ENCODE measurements around the gene AMER3.

DNA sequence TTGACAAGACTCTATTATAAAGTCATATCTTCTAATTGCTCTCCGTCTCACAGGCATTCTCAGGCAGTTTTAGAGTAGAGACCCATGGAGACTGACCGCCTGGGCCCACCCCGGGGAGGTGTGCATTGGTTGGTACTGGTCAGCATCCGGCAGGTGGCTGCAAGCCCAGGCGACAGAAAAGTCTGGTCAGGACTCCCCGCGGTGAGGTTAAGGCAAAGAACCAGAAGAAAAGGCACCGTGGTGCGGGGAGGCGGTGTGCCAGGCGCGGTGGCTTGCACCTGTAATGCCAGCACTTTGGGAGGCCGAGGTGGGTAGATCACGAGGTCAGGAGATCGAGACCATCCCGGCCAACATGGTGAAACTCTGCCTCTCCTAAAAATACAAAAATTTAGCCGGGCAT lies 32.5 kb downstream of the AMER3 start:
- TF ChIP-seq, protein P1, sequence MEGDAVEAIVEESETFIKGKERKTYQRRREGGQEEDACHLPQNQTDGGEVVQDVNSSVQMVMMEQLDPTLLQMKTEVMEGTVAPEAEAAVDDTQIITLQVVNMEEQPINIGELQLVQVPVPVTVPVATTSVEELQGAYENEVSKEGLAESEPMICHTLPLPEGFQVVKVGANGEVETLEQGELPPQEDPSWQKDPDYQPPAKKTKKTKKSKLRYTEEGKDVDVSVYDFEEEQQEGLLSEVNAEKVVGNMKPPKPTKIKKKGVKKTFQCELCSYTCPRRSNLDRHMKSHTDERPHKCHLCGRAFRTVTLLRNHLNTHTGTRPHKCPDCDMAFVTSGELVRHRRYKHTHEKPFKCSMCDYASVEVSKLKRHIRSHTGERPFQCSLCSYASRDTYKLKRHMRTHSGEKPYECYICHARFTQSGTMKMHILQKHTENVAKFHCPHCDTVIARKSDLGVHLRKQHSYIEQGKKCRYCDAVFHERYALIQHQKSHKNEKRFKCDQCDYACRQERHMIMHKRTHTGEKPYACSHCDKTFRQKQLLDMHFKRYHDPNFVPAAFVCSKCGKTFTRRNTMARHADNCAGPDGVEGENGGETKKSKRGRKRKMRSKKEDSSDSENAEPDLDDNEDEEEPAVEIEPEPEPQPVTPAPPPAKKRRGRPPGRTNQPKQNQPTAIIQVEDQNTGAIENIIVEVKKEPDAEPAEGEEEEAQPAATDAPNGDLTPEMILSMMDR (conservative IDR thresholded peaks at IDR 0.05; ENCODE audit: low read depth, low read length): no peak
- TF ChIP-seq USF2 (IDR thresholded peaks at IDR 0.05; ENCODE audit: low read depth, low read length): no peak
- no peak for TF ChIP-seq POLR2A (IDR thresholded peaks at IDR 0.05; ENCODE audit: low read depth, low read length)
- TF ChIP-seq MAZ (IDR thresholded peaks at IDR 0.05; ENCODE audit: borderline replicate concordance, low read depth, low read length): no peak
- TF ChIP-seq, protein P2, sequence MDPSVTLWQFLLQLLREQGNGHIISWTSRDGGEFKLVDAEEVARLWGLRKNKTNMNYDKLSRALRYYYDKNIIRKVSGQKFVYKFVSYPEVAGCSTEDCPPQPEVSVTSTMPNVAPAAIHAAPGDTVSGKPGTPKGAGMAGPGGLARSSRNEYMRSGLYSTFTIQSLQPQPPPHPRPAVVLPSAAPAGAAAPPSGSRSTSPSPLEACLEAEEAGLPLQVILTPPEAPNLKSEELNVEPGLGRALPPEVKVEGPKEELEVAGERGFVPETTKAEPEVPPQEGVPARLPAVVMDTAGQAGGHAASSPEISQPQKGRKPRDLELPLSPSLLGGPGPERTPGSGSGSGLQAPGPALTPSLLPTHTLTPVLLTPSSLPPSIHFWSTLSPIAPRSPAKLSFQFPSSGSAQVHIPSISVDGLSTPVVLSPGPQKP (IDR thresholded peaks at IDR 0.05; ENCODE audit: borderline replicate concordance, low read depth, low read length): no peak
